Neuronal stem cell (in vitro differentiated cells): Measurements from ENCODE around the gene TRIM66.

ENCODE experiments used
- DNase-seq: peaks from one replicate; pipeline ENCODE4 v3.0.0-alpha.2; 2013; ENCODE audit warnings: low spot score
- H2AFZ ChIP-seq: one replicate; pipeline ENCODE4 v1.6.1; 2013; ENCODE audit warnings: mild to moderate bottlenecking, low read length, inconsistent platforms
- H2AK5ac ChIP-seq: 2 replicates; pipeline ENCODE4 v1.6.1; 2013; ENCODE audit warnings: low read depth, mild to moderate bottlenecking, inconsistent platforms, low read length, moderate library complexity, mixed read lengths
- H2BK120ac ChIP-seq: 2 replicates; pipeline ENCODE4 v1.6.1; 2013; ENCODE audit warnings: low read depth, mild to moderate bottlenecking, inconsistent platforms, low read length, moderate library complexity, mixed read lengths
- H2BK12ac ChIP-seq: one replicate; pipeline ENCODE4 v1.6.1; 2013; ENCODE audit warnings: low read length, inconsistent platforms
- H2BK15ac ChIP-seq: 2 replicates; pipeline ENCODE4 v1.6.1; 2013; ENCODE audit warnings: mild to moderate bottlenecking, low read length, inconsistent platforms, mixed read lengths
- H2BK5ac ChIP-seq: one replicate; pipeline ENCODE4 v1.6.1; 2013; ENCODE audit warnings: inconsistent platforms, mild to moderate bottlenecking, low read length, moderate library complexity
- H3K14ac ChIP-seq: one replicate; pipeline ENCODE4 v1.6.1; 2013; ENCODE audit warnings: low read length, inconsistent platforms
- H3K18ac ChIP-seq: 2 replicates; pipeline ENCODE4 v1.6.1; 2013; ENCODE audit warnings: low read length, inconsistent platforms
- H3K23ac ChIP-seq: 2 replicates; pipeline ENCODE4 v1.6.1; 2013; ENCODE audit warnings: low read depth, mild to moderate bottlenecking, mixed read lengths, low read length, inconsistent platforms; ENCODE audit not compliant: poor library complexity
- H3K27ac ChIP-seq: replicated peaks from 3 replicates; pipeline ENCODE4 v1.5.1; 2013; ENCODE audit warnings: low read length, inconsistent platforms
- H3K27me3 ChIP-seq, 3 experiments: 2 replicates each; pipeline ENCODE4 v1.6.1; 2013; ENCODE audit warnings: low read length in 3 of 3, mild to moderate bottlenecking in 2 of 3, inconsistent platforms in 1 of 3, low read depth in 1 of 3, mixed read lengths in 1 of 3, moderate library complexity in 1 of 3; ENCODE audit not compliant: control insufficient read depth in 3 of 3, insufficient read depth in 3 of 3
- H3K36me3 ChIP-seq, 2 donors: replicated peaks in 1 of 2; 2 replicates each; pipeline ENCODE4 v1.6.1; 2013; ENCODE audit warnings: low read length in 2 of 2; ENCODE audit not compliant: control insufficient read depth in 2 of 2, insufficient read depth in 2 of 2
- H3K4ac ChIP-seq: 2 replicates; pipeline ENCODE4 v1.6.1; 2013; ENCODE audit warnings: inconsistent platforms, mild to moderate bottlenecking, low read length, moderate library complexity
- H3K4me1 ChIP-seq, 2 donors: 1 replicate in 1 of 2; 2 replicates in 1 of 2; pipeline ENCODE4 v1.6.1; 2013; ENCODE audit warnings: low read length in 2 of 2, low read depth in 1 of 2; ENCODE audit not compliant: control insufficient read depth in 2 of 2, insufficient read depth in 1 of 2
- H3K4me2 ChIP-seq: one replicate; pipeline ENCODE4 v1.6.1; 2013; ENCODE audit warnings: mild to moderate bottlenecking, low read length, inconsistent platforms; ENCODE audit not compliant: insufficient read depth, poor library complexity, severe bottlenecking
- H3K4me3 ChIP-seq, 2 donors: 2 replicates each; pipeline ENCODE4 v1.5.1; 2013; ENCODE audit warnings: low read length in 2 of 2, mild to moderate bottlenecking in 2 of 2, inconsistent platforms in 1 of 2, moderate library complexity in 1 of 2
- H3K79me1 ChIP-seq: one replicate; pipeline ENCODE4 v1.6.1; 2013; ENCODE audit warnings: low read depth, mild to moderate bottlenecking, inconsistent platforms, low read length, moderate library complexity
- H3K9ac ChIP-seq: one replicate; pipeline ENCODE4 v1.6.1; 2013; ENCODE audit warnings: mild to moderate bottlenecking, low read depth, low read length, inconsistent platforms; ENCODE audit not compliant: poor library complexity
- H3K9me3 ChIP-seq, 2 donors: replicated peaks in 1 of 2; 2 replicates each; pipeline versions ENCODE3 to v1.6.1; 2013; ENCODE audit warnings: low read length in 2 of 2, mild to moderate bottlenecking in 2 of 2, inconsistent platforms in 1 of 2, low read depth in 1 of 2, mixed read lengths in 1 of 2, moderate library complexity in 1 of 2; ENCODE audit not compliant: control insufficient read depth in 2 of 2, insufficient read depth in 1 of 2
- H4K8ac ChIP-seq: one replicate; pipeline ENCODE4 v1.6.1; 2013; ENCODE audit warnings: low read depth, mild to moderate bottlenecking, inconsistent platforms, low read length, moderate library complexity
- H4K91ac ChIP-seq: one replicate; pipeline ENCODE4 v1.6.1; 2013; ENCODE audit warnings: low read length, low read depth, mild to moderate bottlenecking, inconsistent platforms; ENCODE audit not compliant: poor library complexity
- WGBS, 2 donors: extraction: QIAGEN DNeasy Blood & Tissue Kit; methylation state at CpG; one replicate each; pipeline ENCODE4 v1.1.7; 2013; ENCODE audit warnings: missing lambda C conversion rate in 2 of 2, mixed read lengths in 1 of 2; ENCODE audit not compliant: insufficient read length in 2 of 2, insufficient replicate concordance in 1 of 2; ENCODE audit errors: extremely low coverage in 2 of 2; 5-methylcytosine and 5-hydroxymethylcytosine counted together

TRIM66 gene

DNA sequence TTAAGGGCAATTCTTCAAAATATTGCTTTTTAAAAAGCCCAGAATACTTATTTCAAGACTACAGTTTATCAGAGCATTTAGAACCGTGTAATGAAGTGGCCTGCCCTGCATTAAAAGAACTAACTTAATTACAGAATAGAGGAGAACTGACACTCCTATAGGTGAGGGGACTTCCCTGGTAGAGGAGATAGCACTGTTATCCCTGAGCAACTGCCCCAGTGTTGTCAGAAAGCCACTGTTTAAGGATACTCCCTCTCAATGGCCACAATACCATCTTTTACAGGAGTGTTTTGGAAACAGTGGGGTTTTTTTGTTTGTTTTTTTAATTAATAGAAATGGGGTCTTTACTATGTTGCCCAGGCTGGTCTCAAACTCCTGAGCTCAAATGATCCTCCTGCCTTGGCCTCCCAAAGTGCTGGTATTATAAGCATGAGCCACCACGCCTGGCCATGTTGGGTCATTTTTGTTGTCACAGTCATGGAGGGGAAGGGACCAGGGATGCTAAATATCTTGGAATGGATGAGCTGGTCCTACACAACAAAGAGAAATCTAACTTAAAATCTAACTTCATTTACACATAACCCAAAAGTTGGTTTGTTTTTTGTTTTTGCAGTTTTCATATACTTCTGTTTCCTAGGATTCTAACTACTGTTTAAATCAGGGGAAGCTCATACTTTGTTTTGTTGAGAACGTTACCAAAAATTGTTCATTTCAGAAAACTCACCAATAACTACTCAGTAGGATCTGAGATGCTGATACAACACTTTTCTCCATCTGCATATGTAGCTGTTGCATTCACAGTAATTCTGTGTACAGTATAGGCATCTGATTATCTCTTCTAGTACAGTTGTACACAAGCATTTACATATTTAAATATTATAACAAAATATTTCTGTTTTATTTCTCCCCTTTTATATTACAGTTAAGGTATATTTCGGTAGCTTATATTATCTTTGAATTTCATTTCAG, 8.2 kb upstream of the TRIM66 start:
- Histone ChIP-seq H3K27ac (no peak overlapping the region), H4K91ac (no peak overlapping the region), H4K8ac (no peak overlapping the region), H2BK12ac (no peak overlapping the region), H3K23ac (no peak overlapping the region), H3K18ac (no peak overlapping the region), H2BK5ac (no peak overlapping the region), H2BK15ac (no peak overlapping the region), H2AK5ac (no peak overlapping the region), H3K14ac (no peak overlapping the region), H2AFZ (no peak overlapping the region), H3K27me3 (no peaks in the 10 kb centered on the region), H2BK120ac (no peak overlapping the region), H3K4ac (no peak overlapping the region), H3K4me2 (no peak overlapping the region), H3K9ac (no peak overlapping the region), H3K9me3 (no peaks in the 10 kb centered on the region), H3K4me1 (peaks cover 2 to 14% of the 10 kb centered on the region in 2 donors), H3K4me3 (no peak overlapping the region), H3K79me1 (no peaks in the 10 kb centered on the region), H3K36me3 (peaks cover 34 to 80% of the 10 kb centered on the region in 2 donors)
- no CpG with 5 or more reads among the region's 4 CpGs for WGBS, 2 donors
- no peak for DNase-seq

DNA sequence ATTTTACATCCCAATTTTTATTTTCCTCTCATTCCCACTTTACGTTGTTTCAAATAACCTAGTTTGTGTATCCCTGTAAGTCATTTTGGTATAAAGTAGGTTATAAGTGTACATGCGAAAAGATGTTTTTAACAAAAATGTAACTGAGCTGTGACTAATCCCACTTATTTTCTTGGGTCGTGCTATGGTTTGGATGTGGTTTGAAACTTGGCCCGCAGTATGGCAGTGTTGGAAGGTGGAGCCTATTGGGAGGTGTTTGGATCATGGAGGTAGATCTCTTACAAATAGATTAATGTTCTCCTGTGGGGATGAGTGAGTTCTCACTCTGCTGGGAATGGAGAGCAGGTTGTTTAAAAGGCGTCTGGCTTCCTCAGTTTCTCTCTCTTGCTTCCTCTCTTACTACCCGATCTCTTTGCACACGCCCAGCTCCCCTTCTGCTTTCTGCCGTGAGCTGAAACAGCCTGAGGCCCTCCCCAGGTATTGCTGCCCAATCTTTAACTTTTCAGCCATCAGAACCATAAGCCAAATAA, 7.3 kb upstream of the TRIM66 start:
- Histone ChIP-seq H3K14ac (no peak overlapping the region), H3K27me3 (no peaks in the 10 kb centered on the region), H3K4me3 (peak overlapping the region in 1 of 2 donors; percentile 59), H3K18ac (no peak overlapping the region), H3K4ac (no peak overlapping the region), H2BK12ac (no peak overlapping the region), H3K4me2 (no peak overlapping the region), H3K4me1 (peaks cover 2 to 14% of the 10 kb centered on the region in 2 donors), H3K9me3 (no peaks in the 10 kb centered on the region), H2BK15ac (no peak overlapping the region), H3K27ac (no peak overlapping the region), H3K36me3 (peaks cover 36 to 80% of the 10 kb centered on the region in 2 donors), H4K8ac (no peak overlapping the region), H3K23ac (no peak overlapping the region), H2BK5ac (no peak overlapping the region), H3K79me1 (no peaks in the 10 kb centered on the region), H2AK5ac (no peak overlapping the region), H4K91ac (no peak overlapping the region), H3K9ac (no peak overlapping the region), H2AFZ (no peak overlapping the region), H2BK120ac (no peak overlapping the region)
- 100% methylated on average over 1 of the region's 8 CpGs; no CpG with 5 or more reads in 1 of the 2 donors for WGBS, 2 donors
- no peak for DNase-seq

DNA sequence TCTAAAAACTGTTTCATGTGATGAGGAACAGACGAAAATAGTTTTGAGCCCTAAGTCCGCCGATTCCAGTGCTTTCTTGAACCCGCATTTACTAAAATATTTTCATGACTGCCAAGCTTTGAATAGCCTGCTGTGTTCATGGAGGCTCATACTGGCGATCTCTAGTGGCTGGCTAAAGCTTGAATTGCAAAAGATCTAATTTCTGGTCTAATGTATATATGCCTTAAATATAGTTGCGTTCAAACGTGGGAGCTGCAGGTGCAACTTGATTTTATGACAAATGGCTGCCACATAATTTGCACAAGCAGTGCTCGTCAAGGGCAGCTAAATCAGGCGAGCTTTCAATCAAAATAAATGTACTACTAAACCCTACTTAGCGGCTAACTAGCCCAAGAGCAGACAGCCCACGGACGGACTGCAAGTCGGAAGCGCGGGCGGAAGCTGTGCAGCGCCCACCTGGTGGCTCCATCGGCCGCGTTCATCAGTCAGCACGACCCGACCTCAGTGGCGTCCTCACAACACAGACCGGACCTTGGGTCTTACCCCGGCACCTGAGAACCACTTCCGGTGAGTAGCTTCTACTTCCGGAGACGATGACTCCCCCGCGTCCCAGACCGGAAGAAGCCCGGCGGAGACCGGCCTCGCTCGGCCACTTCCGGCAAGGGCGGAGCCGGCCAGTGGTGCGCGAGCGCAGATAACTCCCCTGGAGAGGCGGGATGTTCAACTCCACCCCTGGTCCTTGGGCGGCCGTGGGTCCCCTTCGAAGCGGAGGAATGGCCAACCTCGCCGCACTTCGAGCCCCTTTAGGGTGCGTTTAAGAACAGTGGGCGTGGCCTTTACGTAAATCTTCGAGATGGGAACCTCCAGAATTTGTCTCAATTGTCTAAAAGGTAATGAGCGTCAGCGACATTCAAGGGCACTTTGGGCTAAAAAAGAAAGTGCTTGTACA, 6.2 kb upstream of the TRIM66 start:
- peak overlapping the region; percentile 67 for H3K18ac ChIP-seq
- H3K36me3 ChIP-seq = peaks cover 33 to 80% of the 10 kb centered on the region in 2 donors
- peak; percentile 91 for DNase-seq

More for the DNA sequence above, 6.2 kb upstream of the TRIM66 start:
- Histone ChIP-seq H3K9me3 (no peaks in the 10 kb centered on the region), H3K23ac (peak overlapping the region; percentile 97), H3K27me3 (no peaks in the 10 kb centered on the region), H2BK5ac (no peak overlapping the region), H2AFZ (peak overlapping the region; percentile 78), H3K27ac (peak overlapping the region; percentile 86), H3K9ac (peak overlapping the region; percentile 94), H3K4ac (no peak overlapping the region), H3K14ac (no peak overlapping the region), H2AK5ac (no peak overlapping the region), H4K8ac (no peak overlapping the region), H4K91ac (no peak overlapping the region), H3K79me1 (peaks cover 6% of the 10 kb centered on the region), H3K4me1 (peaks cover 6 to 22% of the 10 kb centered on the region in 2 donors), H2BK120ac (no peak overlapping the region), H3K4me2 (peak overlapping the region; percentile 71), H3K4me3 (peak overlapping the region; percentile 59 to 78), H2BK12ac (no peak overlapping the region), H2BK15ac (no peak overlapping the region)
- no CpG with 5 or more reads among the region's 56 CpGs for WGBS, 2 donors
